SK-N-MC (cell line): ENCODE data around the gene MRPL30.
A peak's percentile ranks its signal among the peaks of the same experiment; 100 is the strongest.

Experiments
- DNase-seq: peaks from one replicate; pipeline ENCODE4 v3.0.0-alpha.2; 2011; ENCODE audit warnings: low read depth, low spot score
- H3K27ac ChIP-seq: fragments of 200-600 bp; sonication (generic); 2 replicates; pipeline ENCODE4 v1.5.1; 2016; ENCODE audit warnings: mixed run types
- H3K36me3 ChIP-seq: fragments of 200-600 bp; sonication (generic); 2 replicates; pipeline ENCODE4 v1.6.1; 2017; ENCODE audit warnings: antibody characterized with exemption, low read length, mixed read lengths; ENCODE audit not compliant: insufficient read depth
- H3K4me3 ChIP-seq: fragments of 200-600 bp; sonication (generic); 2 replicates; pipeline ENCODE4 v1.5.1; 2016
- H3K9ac ChIP-seq: fragments of 200-600 bp; sonication (generic); 2 replicates; pipeline ENCODE4 v1.8.0; 2017; ENCODE audit warnings: mixed run types, mixed read lengths; ENCODE audit not compliant: insufficient read length
- H3K9me3 ChIP-seq: fragments of 200-600 bp; sonication (generic); 2 replicates; pipeline ENCODE4 v1.6.1; 2017; ENCODE audit warnings: low read depth, mild to moderate bottlenecking, antibody characterized with exemption, low read length, moderate library complexity, mixed read lengths
- EZH2 ChIP-seq: fragments of 200-600 bp; sonication (generic); IDR thresholded peaks from one replicate; pipeline ENCODE4 v1.6.1; 2017; ENCODE audit warnings: antibody characterized with exemption
- FOXP2 ChIP-seq: optimal IDR thresholded peaks from 2 replicates; pipeline ENCODE3; 2011; ENCODE audit warnings: mild to moderate bottlenecking, moderate library complexity; ENCODE audit not compliant: insufficient read depth; ENCODE audit errors: extremely low read length, control extremely low read depth
- POLR2AphosphoS5 ChIP-seq: IDR thresholded peaks from 2 replicates; pipeline ENCODE4 v1.6.1; 2012; ENCODE audit warnings: mild to moderate bottlenecking, low read depth, low read length, borderline replicate concordance

The MRPL30 gene

DNA sequence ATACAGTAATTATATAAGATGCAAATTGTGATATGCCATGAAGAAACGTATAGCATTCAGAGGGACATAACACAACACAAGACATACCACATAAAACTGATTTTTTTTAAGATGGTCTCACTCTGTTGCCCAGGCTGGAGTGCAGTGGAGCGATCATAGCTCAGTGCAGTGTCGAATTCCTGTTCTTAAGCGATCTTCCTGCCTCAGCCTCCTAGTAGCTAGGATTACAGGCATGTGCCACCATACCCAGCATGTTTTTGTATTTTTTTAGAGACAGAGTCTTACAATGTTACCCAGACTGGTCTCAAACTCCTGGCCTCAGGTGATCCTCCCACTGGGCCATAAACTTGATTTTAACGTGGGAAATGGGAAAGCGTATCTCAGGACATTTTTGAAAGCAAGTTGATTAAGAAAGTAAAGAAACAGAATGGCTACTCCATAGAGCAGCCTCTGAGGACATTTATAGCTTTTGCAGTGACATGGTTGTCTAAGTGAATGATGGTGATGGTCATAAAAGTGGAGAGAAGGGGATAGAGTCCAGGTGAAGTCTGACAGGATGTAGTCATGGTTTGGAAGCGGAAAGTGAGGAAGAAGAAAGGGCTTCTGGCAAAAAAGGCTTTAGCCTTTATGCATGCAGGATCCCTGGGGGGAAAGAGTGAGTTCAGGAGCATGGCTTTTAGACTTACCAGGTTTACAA is 28.6 kb upstream of the MRPL30 start:
- TF ChIP-seq POLR2AphosphoS5 (no peak), EZH2 (no peak), FOXP2 (no peak)
- Histone ChIP-seq H3K9me3 (no peaks in the 10 kb centered on the region), H3K36me3 (peaks cover 9% of the 10 kb centered on the region), H3K4me3 (no peak overlapping the region), H3K27ac (no peak overlapping the region), H3K9ac (no peak overlapping the region)
- DNase-seq, result no peak

DNA sequence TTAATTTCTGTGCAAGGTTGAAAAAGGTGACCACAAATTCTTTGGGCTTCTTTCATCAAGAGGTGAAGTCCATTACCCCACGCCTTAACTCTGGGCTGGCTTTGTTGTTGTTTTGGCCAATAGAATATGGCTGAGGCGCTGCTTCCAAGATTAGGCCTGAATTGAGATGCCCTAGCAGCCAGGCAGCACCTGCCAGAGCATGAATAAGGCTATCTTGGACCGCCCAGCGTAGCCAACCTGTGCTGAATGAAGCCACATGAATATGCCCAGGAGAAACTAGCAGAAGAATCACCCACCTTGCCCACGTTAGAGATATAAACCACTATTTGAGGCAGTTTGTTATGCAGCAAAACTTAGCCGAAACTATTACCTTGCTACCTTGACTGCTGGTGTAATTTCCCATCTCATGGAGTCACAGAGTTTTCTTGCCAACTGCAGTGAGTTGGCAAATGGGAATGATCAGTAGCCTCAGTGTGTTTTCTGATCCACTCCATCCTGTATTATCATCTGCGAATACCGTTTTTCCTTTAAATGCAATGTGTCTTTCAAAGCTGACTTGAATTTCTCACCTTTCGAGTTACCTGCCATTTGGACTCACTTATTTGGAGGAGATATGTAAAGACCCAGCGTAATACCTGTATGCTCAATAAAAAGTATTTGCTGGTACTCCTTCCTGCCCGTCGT is 26.9 kb upstream of the MRPL30 start:
- H3K4me3 ChIP-seq, result peak overlapping the region; percentile 100
- H3K9me3 ChIP-seq, result no peaks in the 10 kb centered on the region
- H3K27ac ChIP-seq, result no peak overlapping the region; the same call in 1 of the 2 replicates
- H3K9ac ChIP-seq, result peak overlapping the region; percentile 98
- no peak for DNase-seq
- TF ChIP-seq FOXP2, result no peak
- peaks cover 12% of the 10 kb centered on the region for H3K36me3 ChIP-seq

DNA sequence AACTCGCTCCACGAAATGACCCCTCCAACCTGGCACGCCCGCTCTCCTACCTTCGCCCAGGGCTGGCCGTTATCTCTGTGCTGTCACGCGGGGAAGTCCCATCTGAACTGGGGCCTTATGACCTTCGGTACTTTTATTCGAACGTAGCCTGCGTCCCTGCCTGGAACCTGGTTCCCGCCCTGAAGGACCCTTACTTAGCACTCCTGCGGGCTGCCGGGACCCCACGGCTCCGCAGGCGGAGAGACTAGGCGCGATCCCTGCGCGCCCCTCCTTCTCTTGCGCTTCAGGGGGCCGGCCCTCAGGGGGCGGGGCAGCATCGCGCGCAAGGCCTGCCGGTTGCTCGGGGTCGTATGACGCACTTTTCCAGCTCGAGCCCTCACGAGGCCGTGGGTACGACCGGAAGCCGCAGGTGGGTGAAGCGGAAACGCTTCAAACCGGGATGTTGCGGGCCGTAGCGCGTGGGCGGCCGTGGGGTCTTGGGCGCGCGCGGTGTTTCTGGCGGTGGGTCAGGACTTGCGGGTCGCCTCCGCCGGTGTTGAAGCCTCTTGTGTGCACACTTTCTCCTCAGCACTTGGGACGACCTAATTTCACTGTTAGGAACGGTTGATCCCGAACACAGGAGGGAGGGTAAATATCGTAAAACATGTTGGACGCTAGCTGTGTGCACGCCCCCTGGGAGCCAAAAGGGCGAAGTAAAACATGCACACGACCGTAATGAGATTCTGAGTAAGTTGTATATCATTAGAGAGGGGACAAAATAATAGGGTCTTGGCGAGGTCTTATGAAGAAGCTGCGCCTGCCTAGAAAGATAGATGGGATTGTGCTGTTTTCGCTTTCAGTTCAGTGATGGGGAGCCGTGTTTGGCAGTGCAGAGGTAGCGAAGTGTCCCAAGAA is 26.1 kb upstream of the MRPL30 start, which contains the start of the genes LIPT1 and TSGA10:
Gene LIPT1 (plus strand): TSS at position 325 of the 894 bp plus-strand sequence. CDS start 6,991 bp downstream, outside the sequence.
Gene TSGA10 (minus strand): TSS at position 300 of the 894 bp plus-strand sequence. CDS start 45,503 bp downstream, outside the sequence.
- Histone ChIP-seq H3K27ac (peak within 1 kb of the TSS; percentile 9), H3K9ac (peak within 1 kb of the TSS; percentile 98), H3K36me3 (peaks cover 16% of the 10 kb centered on the region), H3K9me3 (no peaks in the 10 kb centered on the region), H3K4me3 (peak within 1 kb of the TSS; percentile 100)
- peak; percentile 99 for TF ChIP-seq POLR2AphosphoS5
- no peak for TF ChIP-seq EZH2
- TF ChIP-seq FOXP2, result peak; percentile 90
- DNase-seq, result peak; percentile 45

DNA sequence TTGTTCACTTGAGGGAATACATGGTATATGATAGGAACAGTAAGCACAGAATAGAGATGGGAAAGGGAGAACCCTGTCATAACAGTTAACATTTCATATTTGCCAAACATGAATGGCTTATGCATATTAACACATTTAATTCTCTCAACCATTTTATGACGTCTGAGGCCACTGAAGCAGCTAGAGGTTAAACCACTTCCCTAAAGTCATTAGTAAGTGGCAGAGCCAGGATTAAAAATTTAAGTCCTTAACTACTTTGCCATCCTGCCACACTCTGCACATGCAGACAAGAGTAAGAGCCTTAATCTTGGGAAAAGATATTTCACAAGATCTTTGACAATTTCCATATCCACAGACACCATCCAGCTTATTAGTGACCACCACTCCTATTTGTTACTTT is 24.1 kb upstream of the MRPL30 start:
- TF ChIP-seq POLR2AphosphoS5 (no peak), FOXP2 (no peak), EZH2 (no peak)
- H3K27ac ChIP-seq, result no peak overlapping the region
- H3K36me3 ChIP-seq, result peaks cover 16% of the 10 kb centered on the region
- no peak overlapping the region for H3K9ac ChIP-seq
- no peak for DNase-seq
- no peak overlapping the region for H3K4me3 ChIP-seq
- H3K9me3 ChIP-seq, result no peaks in the 10 kb centered on the region

DNA sequence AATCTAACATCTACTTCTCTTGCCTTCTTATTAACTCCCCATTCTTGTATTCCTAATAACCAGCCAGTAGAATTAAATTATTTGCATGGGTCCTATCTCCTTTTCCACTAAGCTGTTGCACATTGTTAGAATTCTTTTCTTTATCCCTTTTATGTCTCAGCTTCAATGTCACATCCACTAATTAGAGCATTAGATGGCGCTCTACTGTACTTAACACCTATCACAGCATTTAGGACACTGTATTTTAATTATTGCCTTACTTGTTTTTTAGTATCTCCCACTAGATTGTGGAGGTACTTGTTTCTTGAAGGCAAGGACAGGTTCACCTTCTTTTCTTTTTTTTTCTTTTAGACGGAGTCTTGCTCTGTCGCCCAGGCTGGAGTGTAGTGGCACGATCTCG is 22.4 kb upstream of the MRPL30 start:
- no peak overlapping the region for H3K4me3 ChIP-seq
- no peak overlapping the region for H3K9ac ChIP-seq
- TF ChIP-seq POLR2AphosphoS5 (no peak), EZH2 (no peak), FOXP2 (no peak)
- peaks cover 16% of the 10 kb centered on the region for H3K36me3 ChIP-seq
- DNase-seq, result no peak
- H3K27ac ChIP-seq, result no peak overlapping the region
- no peaks in the 10 kb centered on the region for H3K9me3 ChIP-seq

DNA sequence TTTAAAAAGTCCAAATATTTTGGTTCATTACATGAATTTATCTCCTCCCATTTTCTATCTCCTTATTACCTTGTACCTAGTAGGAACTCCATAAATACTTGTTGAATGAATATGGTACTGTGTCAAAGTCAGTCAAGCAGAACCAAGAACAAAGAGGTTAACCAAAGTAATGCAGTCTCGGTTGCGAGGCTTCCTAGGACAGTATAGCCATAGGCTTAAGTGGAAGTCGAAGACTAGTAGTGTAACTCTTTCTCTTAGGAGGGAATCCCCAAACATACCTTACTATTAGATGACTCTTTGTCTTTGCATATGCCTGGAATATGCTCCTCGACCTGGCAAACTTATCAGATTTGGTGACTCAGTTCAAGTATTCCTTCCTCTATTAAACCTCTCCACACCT is 21.4 kb upstream of the MRPL30 start:
- no peak for TF ChIP-seq EZH2
- no peak for TF ChIP-seq POLR2AphosphoS5
- no peak for TF ChIP-seq FOXP2
- no peak for DNase-seq
- Histone ChIP-seq H3K4me3 (no peak overlapping the region), H3K9ac (no peak overlapping the region), H3K9me3 (no peaks in the 10 kb centered on the region), H3K36me3 (peaks cover 16% of the 10 kb centered on the region), H3K27ac (no peak overlapping the region)

DNA sequence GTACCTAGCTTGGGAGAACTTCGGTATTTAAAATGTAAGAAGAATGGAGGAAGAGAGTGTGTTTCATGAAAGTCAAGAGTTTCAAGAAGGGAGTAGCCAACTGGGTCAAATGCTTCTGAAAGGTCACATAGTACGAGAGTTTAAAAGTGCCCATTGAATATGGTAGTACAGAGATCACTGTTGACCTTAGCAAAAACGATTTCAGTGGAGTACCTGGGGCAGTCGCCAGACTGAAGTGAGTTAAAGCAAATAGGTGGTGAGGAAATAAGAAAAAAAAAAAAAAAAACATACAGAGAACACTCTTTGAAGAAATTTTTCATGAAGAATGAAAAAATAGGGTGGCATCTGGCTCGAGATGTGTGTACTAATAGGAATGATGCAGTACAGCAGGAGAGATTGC is 14.8 kb upstream of the MRPL30 start:
- no peak overlapping the region for H3K4me3 ChIP-seq
- no peaks in the 10 kb centered on the region for H3K9me3 ChIP-seq
- TF ChIP-seq POLR2AphosphoS5 (no peak), FOXP2 (no peak), EZH2 (no peak)
- H3K9ac ChIP-seq, result no peak overlapping the region
- DNase-seq, result no peak
- peaks cover 29% of the 10 kb centered on the region for H3K36me3 ChIP-seq
- H3K27ac ChIP-seq, result no peak overlapping the region

DNA sequence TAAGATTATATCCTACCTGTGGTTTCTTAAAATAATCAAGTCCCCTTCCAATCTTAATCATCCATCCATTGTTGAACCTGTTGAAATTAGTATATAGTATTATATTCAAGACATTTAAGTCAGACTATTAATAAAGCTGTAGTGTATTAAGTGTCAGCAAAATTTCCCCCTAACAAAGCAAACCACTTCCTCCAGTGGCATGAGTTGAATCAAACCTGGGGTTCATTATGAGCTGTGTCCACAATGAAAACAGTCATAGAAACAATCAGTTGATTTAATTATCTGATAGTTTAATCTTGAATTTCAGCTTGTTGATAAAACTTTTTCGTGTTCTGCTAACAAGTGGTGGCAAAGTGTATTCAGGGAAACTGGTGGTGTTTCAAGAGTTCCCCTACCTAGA is 11.4 kb upstream of the MRPL30 start:
- Histone ChIP-seq H3K27ac (no peak overlapping the region), H3K36me3 (peaks cover 29% of the 10 kb centered on the region)
- no peak for DNase-seq

More for the DNA sequence above, 11.4 kb upstream of the MRPL30 start:
- TF ChIP-seq EZH2 (no peak), POLR2AphosphoS5 (no peak), FOXP2 (no peak)
- no peak overlapping the region for H3K9ac ChIP-seq
- no peak overlapping the region for H3K4me3 ChIP-seq
- H3K9me3 ChIP-seq, result no peaks in the 10 kb centered on the region
